ENCODE data around the gene SLC26A6.

Gene SLC26A6

DNA sequence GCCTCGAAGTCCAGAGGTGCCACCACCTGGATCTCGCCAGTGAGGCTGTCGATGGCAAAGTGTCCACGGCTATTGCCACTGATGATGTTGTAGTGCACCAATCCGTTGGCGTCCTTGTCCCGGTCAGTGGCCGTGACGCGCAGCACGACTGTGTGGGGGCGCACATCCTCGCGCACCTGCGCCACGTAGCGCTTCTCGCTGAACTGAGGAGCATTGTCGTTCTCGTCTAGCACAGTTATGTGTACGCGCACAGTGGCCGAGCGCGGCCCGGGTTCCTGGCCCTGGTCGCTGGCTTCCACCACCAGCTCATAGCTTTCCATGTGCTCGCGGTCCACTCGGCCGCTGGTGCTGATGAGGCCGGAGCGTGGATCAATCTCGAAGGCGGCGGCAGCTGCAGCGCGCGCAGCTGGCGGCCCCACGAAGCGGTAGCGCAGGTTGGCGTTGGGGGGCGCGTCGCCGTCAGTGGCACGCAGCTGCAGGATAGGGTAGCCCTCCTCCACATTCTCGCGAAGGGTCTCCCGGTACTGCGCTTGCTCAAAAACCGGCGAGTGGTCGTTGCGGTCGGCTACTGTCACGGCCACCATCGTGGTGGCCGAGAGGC is 25.6 kb upstream of the SLC26A6 start:
- H3K4me3 ChIP-seq (ENCODE audit: control insufficient read depth, low read depth, low read length) = no peak overlapping the region
- TF ChIP-seq, protein P1, sequence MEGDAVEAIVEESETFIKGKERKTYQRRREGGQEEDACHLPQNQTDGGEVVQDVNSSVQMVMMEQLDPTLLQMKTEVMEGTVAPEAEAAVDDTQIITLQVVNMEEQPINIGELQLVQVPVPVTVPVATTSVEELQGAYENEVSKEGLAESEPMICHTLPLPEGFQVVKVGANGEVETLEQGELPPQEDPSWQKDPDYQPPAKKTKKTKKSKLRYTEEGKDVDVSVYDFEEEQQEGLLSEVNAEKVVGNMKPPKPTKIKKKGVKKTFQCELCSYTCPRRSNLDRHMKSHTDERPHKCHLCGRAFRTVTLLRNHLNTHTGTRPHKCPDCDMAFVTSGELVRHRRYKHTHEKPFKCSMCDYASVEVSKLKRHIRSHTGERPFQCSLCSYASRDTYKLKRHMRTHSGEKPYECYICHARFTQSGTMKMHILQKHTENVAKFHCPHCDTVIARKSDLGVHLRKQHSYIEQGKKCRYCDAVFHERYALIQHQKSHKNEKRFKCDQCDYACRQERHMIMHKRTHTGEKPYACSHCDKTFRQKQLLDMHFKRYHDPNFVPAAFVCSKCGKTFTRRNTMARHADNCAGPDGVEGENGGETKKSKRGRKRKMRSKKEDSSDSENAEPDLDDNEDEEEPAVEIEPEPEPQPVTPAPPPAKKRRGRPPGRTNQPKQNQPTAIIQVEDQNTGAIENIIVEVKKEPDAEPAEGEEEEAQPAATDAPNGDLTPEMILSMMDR (IDR thresholded peaks at IDR 0.05; ENCODE audit: control insufficient read depth, insufficient read depth, low read depth, low read length, missing control alignments) = no peak
- no peak for DNase-seq (ENCODE audit: low read depth)

DNA sequence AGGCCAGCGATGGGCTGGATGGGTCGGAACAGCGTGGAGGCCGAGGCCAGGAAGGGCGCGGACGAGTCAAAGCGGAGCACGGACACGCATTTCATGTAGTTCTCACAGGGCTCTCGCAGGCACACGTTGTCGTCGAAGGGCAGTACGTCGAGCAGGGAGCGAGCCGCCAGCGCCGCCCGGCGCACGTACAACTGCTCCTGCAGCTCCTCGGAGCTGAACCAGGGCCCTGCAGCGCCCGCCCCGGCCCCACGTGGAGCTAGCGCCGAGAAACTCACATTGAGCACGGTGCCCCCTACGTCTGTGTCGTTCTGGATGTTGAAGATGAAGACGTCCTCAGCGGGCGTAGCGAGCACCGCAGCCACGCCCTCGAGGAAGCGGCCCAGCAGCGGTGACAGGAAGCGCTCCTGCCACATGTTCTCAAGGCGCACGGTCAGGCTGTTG is 21.6 kb upstream of the SLC26A6 start:
- TF ChIP-seq, protein P1 (IDR thresholded peaks at IDR 0.05; ENCODE audit: control insufficient read depth, insufficient read depth, low read depth, low read length, missing control alignments) = no peak

DNA sequence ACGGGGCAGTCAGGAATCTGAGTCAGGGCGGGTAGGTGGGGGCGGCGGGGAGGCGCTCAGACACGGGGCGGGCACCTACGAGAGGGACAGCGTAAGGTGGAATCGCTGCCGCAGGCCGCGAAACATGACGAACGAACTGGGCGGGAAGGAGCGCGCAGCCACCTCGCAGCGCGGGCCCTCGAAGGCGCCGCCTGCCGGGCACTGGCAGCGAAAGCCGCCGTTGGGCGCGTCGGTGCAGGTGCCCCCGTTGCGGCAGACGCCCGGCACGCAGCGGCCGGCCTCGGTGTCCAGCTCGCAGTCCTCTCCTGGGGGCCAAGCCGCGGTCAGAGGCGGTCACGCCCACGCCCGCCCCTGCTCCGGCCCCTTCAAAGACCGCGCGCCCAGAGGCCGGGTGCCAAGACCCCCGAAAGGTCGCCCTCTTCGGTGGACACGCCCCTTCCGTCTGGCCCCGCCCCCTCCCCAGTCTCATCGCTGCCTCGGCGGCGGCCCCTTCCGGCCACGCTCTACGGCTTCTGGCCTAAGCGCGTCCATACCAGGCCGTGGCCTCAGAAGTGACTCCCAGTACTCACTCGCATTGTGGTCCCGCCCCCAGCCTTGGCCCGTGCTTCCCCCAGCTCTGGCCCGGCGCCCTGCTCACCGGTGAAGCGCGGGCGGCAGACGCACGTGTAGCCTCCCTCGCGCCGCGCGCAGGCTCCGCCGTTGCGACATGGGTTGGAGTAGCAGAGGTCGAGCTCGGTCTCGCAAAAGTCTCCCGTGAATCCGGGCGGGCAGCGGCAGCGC is 21.0 kb upstream of the SLC26A6 start:
- peak; percentile 10 for DNase-seq (ENCODE audit: low read depth)
- peak overlapping the region; percentile 40 for H3K4me3 ChIP-seq (ENCODE audit: control insufficient read depth, low read depth, low read length)
- TF ChIP-seq, protein P1 (IDR thresholded peaks at IDR 0.05; ENCODE audit: control insufficient read depth, insufficient read depth, low read depth, low read length, missing control alignments) = peak; percentile 28

More for the DNA sequence above, 21.6 kb upstream of the SLC26A6 start:
- H3K4me3 ChIP-seq (ENCODE audit: control insufficient read depth, low read depth, low read length) = no peak overlapping the region
- no peak for DNase-seq (ENCODE audit: low read depth)

DNA sequence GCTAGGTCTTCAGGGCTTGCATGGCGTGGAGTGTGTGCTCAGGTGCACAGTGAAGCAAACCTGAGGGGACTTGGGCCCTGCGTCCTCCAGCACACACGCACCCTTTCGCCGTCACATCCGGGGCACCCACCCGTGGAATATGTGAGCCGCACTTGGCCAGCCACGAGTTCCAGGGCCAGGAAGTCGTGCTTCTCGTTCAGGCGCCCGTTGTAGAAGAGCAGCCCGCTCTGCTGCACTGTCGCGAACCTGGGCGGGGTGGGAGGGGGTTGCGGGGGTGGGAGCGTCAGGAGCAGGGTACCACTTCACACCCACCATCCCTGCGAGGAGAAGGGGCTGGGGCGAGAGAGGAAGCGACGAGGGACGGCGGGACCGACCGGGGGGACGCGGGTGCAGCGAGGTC is 20.3 kb upstream of the SLC26A6 start:
- TF ChIP-seq, protein P1 (IDR thresholded peaks at IDR 0.05; ENCODE audit: control insufficient read depth, insufficient read depth, low read depth, low read length, missing control alignments) = no peak
- no peak for DNase-seq (ENCODE audit: low read depth)
- H3K4me3 ChIP-seq (ENCODE audit: control insufficient read depth, low read depth, low read length) = peak overlapping the region; percentile 40

DNA sequence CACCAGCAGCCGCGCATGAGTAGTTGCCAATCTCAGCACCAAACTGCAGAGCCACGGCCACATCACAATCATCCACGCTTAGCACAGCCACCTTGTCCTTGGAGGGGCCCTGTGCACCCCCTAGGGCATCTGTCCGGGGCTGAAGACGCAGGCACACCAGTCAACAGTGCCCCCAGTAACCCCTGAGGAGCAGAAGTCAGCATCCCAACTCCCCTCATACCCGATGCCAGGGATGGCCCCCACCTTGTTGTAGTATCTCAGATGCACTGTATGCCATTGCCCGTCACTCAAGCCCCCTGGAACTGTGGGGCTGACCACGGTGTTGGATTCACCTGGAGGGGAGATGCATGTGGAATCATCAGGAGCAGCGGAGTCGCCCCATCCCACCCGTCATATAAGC is 19.8 kb upstream of the SLC26A6 start:
- no peak for DNase-seq (ENCODE audit: low read depth)
- no peak overlapping the region for H3K4me3 ChIP-seq (ENCODE audit: control insufficient read depth, low read depth, low read length)
- TF ChIP-seq, protein P1 (IDR thresholded peaks at IDR 0.05; ENCODE audit: control insufficient read depth, insufficient read depth, low read depth, low read length, missing control alignments) = no peak

DNA sequence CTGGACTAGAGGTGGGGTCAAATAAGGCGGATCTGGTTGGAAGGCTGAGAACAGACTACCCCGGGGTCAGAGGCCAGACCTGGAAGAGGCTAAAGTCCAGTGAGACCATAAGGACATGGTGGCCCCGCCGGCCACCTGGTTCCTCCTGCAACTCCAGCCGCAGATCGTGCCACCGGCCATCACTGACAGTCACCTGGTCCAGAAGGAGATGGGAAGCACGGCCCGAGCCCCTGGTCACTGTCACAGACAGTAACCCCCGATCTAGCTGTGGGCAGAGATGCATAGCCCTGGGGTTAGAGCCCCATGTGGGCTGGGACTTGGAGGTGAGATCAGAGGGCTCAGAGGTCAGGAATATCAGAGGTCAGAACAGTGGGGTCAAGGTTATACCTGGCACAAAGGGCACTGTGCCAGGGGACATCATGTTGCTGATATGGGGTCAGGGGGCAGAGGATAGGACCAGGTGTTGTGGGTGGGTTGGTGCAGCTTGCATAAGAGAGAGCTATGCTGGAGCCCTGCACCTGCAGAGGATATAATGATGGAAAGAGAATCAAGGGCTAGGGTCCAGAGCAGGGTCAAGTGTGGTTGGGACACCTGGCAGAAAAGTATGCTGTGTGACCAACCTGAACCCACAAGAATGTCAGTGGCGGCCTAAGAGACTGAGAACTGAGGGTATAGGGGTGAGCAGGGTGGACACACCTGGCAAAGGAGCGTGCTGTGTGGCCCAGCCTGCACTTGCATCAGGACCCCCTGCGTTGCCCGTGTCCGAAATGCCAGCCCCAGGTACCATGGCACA is 17.9 kb upstream of the SLC26A6 start:
- H3K4me3 ChIP-seq (ENCODE audit: control insufficient read depth, low read depth, low read length) = no peak overlapping the region

More for the DNA sequence above, 17.9 kb upstream of the SLC26A6 start:
- no peak for DNase-seq (ENCODE audit: low read depth)
- TF ChIP-seq, protein P1 (IDR thresholded peaks at IDR 0.05; ENCODE audit: control insufficient read depth, insufficient read depth, low read depth, low read length, missing control alignments) = no peak
